ENCODE data around the gene PCCA.

The PCCA gene

DNA sequence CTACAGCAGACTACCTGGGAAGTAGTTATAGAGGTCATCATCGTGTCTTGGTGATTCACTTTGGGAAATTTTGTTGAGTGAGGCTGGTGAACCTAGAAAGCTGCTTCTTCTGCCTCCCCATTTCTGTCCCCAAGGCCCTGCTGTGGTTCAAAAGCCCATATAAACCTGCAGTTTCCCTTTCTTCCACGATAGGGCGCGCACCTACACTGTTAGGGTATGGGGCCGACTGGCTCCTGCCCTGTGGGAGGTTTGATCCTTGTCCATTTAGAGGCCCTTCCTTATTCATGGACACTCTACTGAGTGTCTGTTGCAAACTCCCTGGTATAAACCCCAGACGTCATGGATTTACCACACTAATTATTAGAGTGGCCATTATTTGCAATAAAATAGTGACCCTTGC lies 307.9 kb downstream of the PCCA start:
- H3K27ac ChIP-seq (ENCODE audit: low read length, poor library complexity, severe bottlenecking): no peak overlapping the region
- no peak overlapping the region for H3K4me2 ChIP-seq (ENCODE audit: low read length, poor library complexity, severe bottlenecking)
- no peak overlapping the region for H3K23ac ChIP-seq (ENCODE audit: low read length in 2 of 2)
- H2BK12ac ChIP-seq (ENCODE audit: low read length in 2 of 2): no peak overlapping the region
- no peak overlapping the region for H3K4ac ChIP-seq (ENCODE audit: low read depth in 1 of 2, low read length in 2 of 2)
- no peak overlapping the region for H2BK5ac ChIP-seq (ENCODE audit: low read depth, low read length, poor library complexity, severe bottlenecking)
- no peak overlapping the region for H4K8ac ChIP-seq (ENCODE audit: low read length)
- H3K36me3 ChIP-seq (ENCODE audit: control insufficient read depth in 1 of 2, insufficient read depth in 2 of 2, low read depth in 1 of 2, low read length in 2 of 2): no peaks in the 10 kb centered on the region
- peaks cover 4% of the 10 kb centered on the region for H3K79me1 ChIP-seq (replicated peaks; ENCODE audit: low read length, poor library complexity, severe bottlenecking)
- no peak overlapping the region for H2BK120ac ChIP-seq (ENCODE audit: low read depth, low read length)
- no peak for DNase-seq
- no peak overlapping the region for H2BK15ac ChIP-seq (ENCODE audit: low read depth, poor library complexity, severe bottlenecking)
- H2AK5ac ChIP-seq (ENCODE audit: low read length, severe bottlenecking): peak overlapping the region; percentile 12
- H4K91ac ChIP-seq (ENCODE audit: low read length): peak overlapping the region; percentile 23
- no peak overlapping the region for H3K9ac ChIP-seq (ENCODE audit: low read length)
- peak overlapping the region in 1 of 2 experiments; percentile 11 for H3K18ac ChIP-seq (ENCODE audit: low read depth in 1 of 2, low read length in 2 of 2)
- 70% methylated on average over 6 of the region's 6 CpGs for WGBS
- peaks cover 2% of the 10 kb centered on the region for H3K4me1 ChIP-seq (ENCODE audit: control insufficient read depth, insufficient read depth, low read depth, low read length)
- H3K9me3 ChIP-seq (ENCODE audit: control insufficient read depth, low read length): no peaks in the 10 kb centered on the region
- H3K14ac ChIP-seq (ENCODE audit: low read length in 2 of 2): no peak overlapping the region
- no peaks in the 10 kb centered on the region for H3K27me3 ChIP-seq (ENCODE audit: control insufficient read depth in 1 of 2, insufficient read depth in 1 of 2, low read length in 2 of 2)
- no peak overlapping the region for H2AFZ ChIP-seq (ENCODE audit: low read depth, low read length)
- no peak overlapping the region for H3K4me3 ChIP-seq (ENCODE audit: insufficient read depth in 1 of 2, low read depth in 1 of 2, low read length in 2 of 2)

GRCh38 chr13:100397627-100398026 lies 308.7 kb downstream of the PCCA start:
- Histone ChIP-seq H4K91ac (ENCODE audit: low read length) (no peak overlapping the region), H3K36me3 (ENCODE audit: control insufficient read depth in 1 of 2, insufficient read depth in 2 of 2, low read depth in 1 of 2, low read length in 2 of 2) (no peaks in the 10 kb centered on the region), H3K14ac (ENCODE audit: low read length in 2 of 2) (no peak overlapping the region), H3K4ac (ENCODE audit: low read depth in 1 of 2, low read length in 2 of 2) (no peak overlapping the region), H2BK120ac (ENCODE audit: low read depth, low read length) (no peak overlapping the region), H3K4me2 (ENCODE audit: low read length, poor library complexity, severe bottlenecking) (no peak overlapping the region), H3K27me3 (ENCODE audit: control insufficient read depth in 1 of 2, insufficient read depth in 1 of 2, low read length in 2 of 2) (no peaks in the 10 kb centered on the region), H3K23ac (ENCODE audit: low read length in 2 of 2) (no peak overlapping the region), H2AFZ (ENCODE audit: low read depth, low read length) (no peak overlapping the region), H4K8ac (ENCODE audit: low read length) (no peak overlapping the region), H2BK15ac (ENCODE audit: low read depth, poor library complexity, severe bottlenecking) (no peak overlapping the region), H2BK5ac (ENCODE audit: low read depth, low read length, poor library complexity, severe bottlenecking) (no peak overlapping the region), H3K4me3 (ENCODE audit: insufficient read depth in 1 of 2, low read depth in 1 of 2, low read length in 2 of 2) (no peak overlapping the region), H3K18ac (ENCODE audit: low read depth in 1 of 2, low read length in 2 of 2) (no peak overlapping the region), H2BK12ac (ENCODE audit: low read length in 2 of 2) (no peak overlapping the region), H3K27ac (ENCODE audit: low read length, poor library complexity, severe bottlenecking) (no peak overlapping the region), H3K4me1 (ENCODE audit: control insufficient read depth, insufficient read depth, low read depth, low read length) (peaks cover 2% of the 10 kb centered on the region), H3K9ac (ENCODE audit: low read length) (no peak overlapping the region), H3K9me3 (ENCODE audit: control insufficient read depth, low read length) (no peaks in the 10 kb centered on the region), H2AK5ac (ENCODE audit: low read length, severe bottlenecking) (no peak overlapping the region), H3K79me1 (replicated peaks; ENCODE audit: low read length, poor library complexity, severe bottlenecking) (peaks cover 7% of the 10 kb centered on the region)
- 87% methylated on average over 3 of the region's 4 CpGs for WGBS
- no peak for DNase-seq

DNA sequence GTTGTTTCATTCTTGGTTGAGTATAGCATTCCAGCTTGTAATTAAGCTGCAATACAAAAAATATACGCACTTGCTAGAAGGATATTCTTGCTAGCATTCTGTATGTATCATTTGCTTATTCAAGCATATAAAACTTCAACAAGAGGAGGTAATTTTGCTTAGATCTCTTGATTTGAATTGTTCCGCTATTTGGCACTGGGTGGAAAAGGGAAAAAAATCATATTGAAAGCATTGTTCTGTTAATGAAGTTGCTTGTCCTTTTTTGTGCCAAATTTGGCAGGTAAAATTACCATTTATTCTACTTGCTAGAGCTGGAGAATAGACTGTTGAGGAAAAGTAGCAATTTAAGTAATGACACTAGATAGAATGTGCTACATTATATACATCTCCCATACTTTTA lies 309.5 kb downstream of the PCCA start:
- 94% methylated on average over 1 of the region's 2 CpGs for WGBS
- no peak for DNase-seq
- no peak overlapping the region for H4K8ac ChIP-seq (ENCODE audit: low read length)
- H3K79me1 ChIP-seq (replicated peaks; ENCODE audit: low read length, poor library complexity, severe bottlenecking): peaks cover 10% of the 10 kb centered on the region
- no peak overlapping the region for H2BK12ac ChIP-seq (ENCODE audit: low read length in 2 of 2)
- no peaks in the 10 kb centered on the region for H3K27me3 ChIP-seq (ENCODE audit: control insufficient read depth in 1 of 2, insufficient read depth in 1 of 2, low read length in 2 of 2)
- no peak overlapping the region for H3K14ac ChIP-seq (ENCODE audit: low read length in 2 of 2)
- H2BK120ac ChIP-seq (ENCODE audit: low read depth, low read length): no peak overlapping the region
- H2BK5ac ChIP-seq (ENCODE audit: low read depth, low read length, poor library complexity, severe bottlenecking): no peak overlapping the region
- peaks cover 0 to 2% of the 10 kb centered on the region in 2 experiments for H3K36me3 ChIP-seq (ENCODE audit: control insufficient read depth in 1 of 2, insufficient read depth in 2 of 2, low read depth in 1 of 2, low read length in 2 of 2)
- H3K9ac ChIP-seq (ENCODE audit: low read length): no peak overlapping the region
- no peak overlapping the region for H3K18ac ChIP-seq (ENCODE audit: low read depth in 1 of 2, low read length in 2 of 2)
- H2AFZ ChIP-seq (ENCODE audit: low read depth, low read length): no peak overlapping the region
- no peaks in the 10 kb centered on the region for H3K9me3 ChIP-seq (ENCODE audit: control insufficient read depth, low read length)
- H3K23ac ChIP-seq (ENCODE audit: low read length in 2 of 2): no peak overlapping the region
- H3K4me1 ChIP-seq (ENCODE audit: control insufficient read depth, insufficient read depth, low read depth, low read length): peaks cover 2% of the 10 kb centered on the region
- H3K4ac ChIP-seq (ENCODE audit: low read depth in 1 of 2, low read length in 2 of 2): no peak overlapping the region
- H3K27ac ChIP-seq (ENCODE audit: low read length, poor library complexity, severe bottlenecking): no peak overlapping the region
- H2BK15ac ChIP-seq (ENCODE audit: low read depth, poor library complexity, severe bottlenecking): no peak overlapping the region
- H3K4me3 ChIP-seq (ENCODE audit: insufficient read depth in 1 of 2, low read depth in 1 of 2, low read length in 2 of 2): no peak overlapping the region
- no peak overlapping the region for H3K4me2 ChIP-seq (ENCODE audit: low read length, poor library complexity, severe bottlenecking)
- H2AK5ac ChIP-seq (ENCODE audit: low read length, severe bottlenecking): no peak overlapping the region
- H4K91ac ChIP-seq (ENCODE audit: low read length): no peak overlapping the region

DNA sequence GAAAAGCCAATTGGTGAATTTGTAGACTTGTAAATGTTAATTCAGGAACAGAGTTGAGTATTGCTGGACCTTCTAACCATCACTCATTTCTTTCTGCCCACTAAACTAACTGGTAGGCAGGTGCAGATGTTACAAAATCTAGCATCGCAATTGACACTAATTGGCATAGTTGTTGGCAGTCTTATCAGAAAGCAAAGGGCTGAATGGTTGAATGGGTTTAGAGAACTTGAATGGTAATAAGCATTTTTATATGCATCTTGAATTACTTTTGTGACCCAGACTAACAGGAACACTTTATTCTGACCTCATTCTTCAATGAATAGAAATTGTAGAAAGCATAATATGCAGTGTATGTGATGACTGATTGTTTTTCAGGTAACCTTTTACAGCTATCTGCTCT lies 310.6 kb downstream of the PCCA start:
- Histone ChIP-seq H2BK120ac (ENCODE audit: low read depth, low read length) (no peak overlapping the region), H4K91ac (ENCODE audit: low read length) (no peak overlapping the region), H3K14ac (ENCODE audit: low read length in 2 of 2) (no peak overlapping the region), H2BK15ac (ENCODE audit: low read depth, poor library complexity, severe bottlenecking) (no peak overlapping the region), H3K79me1 (replicated peaks; ENCODE audit: low read length, poor library complexity, severe bottlenecking) (peaks cover 14% of the 10 kb centered on the region), H4K8ac (ENCODE audit: low read length) (no peak overlapping the region), H3K4me1 (ENCODE audit: control insufficient read depth, insufficient read depth, low read depth, low read length) (peaks cover 2% of the 10 kb centered on the region), H2BK12ac (ENCODE audit: low read length in 2 of 2) (no peak overlapping the region), H2AK5ac (ENCODE audit: low read length, severe bottlenecking) (no peak overlapping the region), H3K18ac (ENCODE audit: low read depth in 1 of 2, low read length in 2 of 2) (no peak overlapping the region), H3K23ac (ENCODE audit: low read length in 2 of 2) (no peak overlapping the region), H3K36me3 (ENCODE audit: control insufficient read depth in 1 of 2, insufficient read depth in 2 of 2, low read depth in 1 of 2, low read length in 2 of 2) (peaks cover 8 to 10% of the 10 kb centered on the region in 2 experiments), H2AFZ (ENCODE audit: low read depth, low read length) (no peak overlapping the region), H3K27me3 (ENCODE audit: control insufficient read depth in 1 of 2, insufficient read depth in 1 of 2, low read length in 2 of 2) (no peaks in the 10 kb centered on the region), H3K9ac (ENCODE audit: low read length) (no peak overlapping the region), H2BK5ac (ENCODE audit: low read depth, low read length, poor library complexity, severe bottlenecking) (no peak overlapping the region), H3K4me2 (ENCODE audit: low read length, poor library complexity, severe bottlenecking) (no peak overlapping the region), H3K4me3 (ENCODE audit: insufficient read depth in 1 of 2, low read depth in 1 of 2, low read length in 2 of 2) (no peak overlapping the region), H3K4ac (ENCODE audit: low read depth in 1 of 2, low read length in 2 of 2) (no peak overlapping the region), H3K9me3 (ENCODE audit: control insufficient read depth, low read length) (no peaks in the 10 kb centered on the region), H3K27ac (ENCODE audit: low read length, poor library complexity, severe bottlenecking) (no peak overlapping the region)
- no peak for DNase-seq
- WGBS: 100% methylated on average over 1 of the region's 1 CpG

Measured in mesenchymal stem cell (in vitro differentiated cells and primary cell).